ENCODE measurements around the gene METTL15.
"Not testable (repeated sequence)": the region's sequence is repeated elsewhere in the genome, so short reads cannot be mapped to it uniquely, and the experiment has no call there.

Gene METTL15

GRCh38 chr11:28366549-28367346, 258.6 kb downstream of the METTL15 start:
- ATAC-seq: peak; percentile 98
- TF ChIP-seq TOX (CRISPR knock-in tag; IDR thresholded peaks at IDR 0.05; ENCODE audit: borderline replicate concordance): 0 out of 2 replicates have a peak, but pooled peaks have one; percentile 10
- TF ChIP-seq, protein P1, sequence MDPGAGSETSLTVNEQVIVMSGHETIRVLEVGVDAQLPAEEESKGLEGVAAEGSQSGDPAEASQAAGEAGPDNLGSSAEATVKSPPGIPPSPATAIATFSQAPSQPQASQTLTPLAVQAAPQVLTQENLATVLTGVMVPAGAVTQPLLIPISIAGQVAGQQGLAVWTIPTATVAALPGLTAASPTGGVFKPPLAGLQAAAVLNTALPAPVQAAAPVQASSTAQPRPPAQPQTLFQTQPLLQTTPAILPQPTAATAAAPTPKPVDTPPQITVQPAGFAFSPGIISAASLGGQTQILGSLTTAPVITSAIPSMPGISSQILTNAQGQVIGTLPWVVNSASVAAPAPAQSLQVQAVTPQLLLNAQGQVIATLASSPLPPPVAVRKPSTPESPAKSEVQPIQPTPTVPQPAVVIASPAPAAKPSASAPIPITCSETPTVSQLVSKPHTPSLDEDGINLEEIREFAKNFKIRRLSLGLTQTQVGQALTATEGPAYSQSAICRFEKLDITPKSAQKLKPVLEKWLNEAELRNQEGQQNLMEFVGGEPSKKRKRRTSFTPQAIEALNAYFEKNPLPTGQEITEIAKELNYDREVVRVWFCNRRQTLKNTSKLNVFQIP (CRISPR knock-in tag; IDR thresholded peaks at IDR 0.05; ENCODE audit: borderline replicate concordance, low read depth): no peak
- TF ChIP-seq ISL1 (CRISPR knock-in tag; IDR thresholded peaks at IDR 0.05): peak; percentile 69

DNA sequence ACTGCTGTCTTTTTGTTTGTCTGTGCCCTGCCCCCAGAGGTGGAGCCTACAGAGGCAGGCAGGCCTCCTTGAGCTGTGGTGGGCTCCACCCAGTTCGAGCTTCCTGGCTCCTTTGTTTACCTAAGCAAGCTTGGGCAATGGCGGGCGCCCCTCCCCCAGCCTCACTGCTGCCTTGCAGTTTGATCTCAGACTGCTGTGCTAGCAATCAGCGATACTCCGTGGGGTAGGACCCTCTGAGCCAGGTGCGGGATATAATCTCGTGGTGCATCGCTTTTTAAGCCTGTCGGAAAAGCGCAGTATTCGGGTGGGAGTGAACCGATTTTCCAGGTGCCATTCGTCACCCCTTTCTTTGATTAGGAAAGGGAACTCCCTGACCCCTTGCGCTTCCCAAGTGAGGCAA, 269.9 kb downstream of the METTL15 start:
- not testable (repeated sequence) for ATAC-seq

Data from SK-N-SH treated with all-trans-retinoic acid at 6 μM for 48 hours (cell line).